Stimulated activated CD8-positive, alpha-beta memory T cell treated with anti-CD3 and anti-CD28 coated beads, Interleukin-2, amount 100 ng/mL, for 1 hour (primary cell): ENCODE results near the gene ADGRE1.

Experiments used
- DNase-seq, 2 donors: peaks; one replicate each; pipeline ENCODE4 v3.0.0-alpha.2; 2020; ENCODE audit warnings: low read depth in 2 of 2

ADGRE1 gene

DNA sequence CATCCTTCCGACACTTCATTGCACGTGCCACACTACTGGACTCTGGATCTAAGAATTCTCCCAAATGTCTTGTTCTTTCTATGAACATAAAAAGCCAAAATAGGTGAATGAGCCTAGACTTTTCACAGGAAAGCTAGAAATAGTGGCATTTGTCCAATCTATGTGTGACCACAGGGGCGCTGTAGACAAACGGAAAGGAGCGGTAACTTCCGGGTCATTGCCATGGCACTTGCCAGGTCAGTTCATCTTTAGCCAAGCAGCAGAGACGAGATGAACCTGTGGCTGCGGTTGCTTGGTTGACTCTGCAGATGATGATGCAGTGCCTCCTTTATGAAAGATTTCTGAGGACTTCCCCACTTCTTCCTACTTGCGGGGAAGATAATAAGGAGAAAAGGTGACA lies 65.6 kb downstream of the ADGRE1 start:
- no peak for DNase-seq

DNA sequence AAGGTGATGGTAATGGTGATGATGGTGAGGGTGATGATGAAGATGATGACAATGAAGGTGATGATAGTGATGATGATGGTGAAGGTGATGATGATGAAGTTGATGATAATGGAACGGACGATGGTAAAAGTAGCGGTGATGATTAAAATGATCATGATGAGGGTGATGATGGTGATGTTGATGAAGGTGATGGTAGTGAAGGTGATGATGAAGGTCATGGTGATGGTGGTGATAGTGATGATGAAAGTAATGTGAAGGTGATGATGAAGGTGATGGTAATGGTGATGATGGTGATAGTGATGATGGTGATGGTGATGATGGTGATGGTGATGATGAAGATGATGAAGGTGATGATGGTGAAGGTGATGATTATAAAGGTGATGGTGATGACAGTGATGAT lies 67.7 kb downstream of the ADGRE1 start:
- no peak for DNase-seq

DNA sequence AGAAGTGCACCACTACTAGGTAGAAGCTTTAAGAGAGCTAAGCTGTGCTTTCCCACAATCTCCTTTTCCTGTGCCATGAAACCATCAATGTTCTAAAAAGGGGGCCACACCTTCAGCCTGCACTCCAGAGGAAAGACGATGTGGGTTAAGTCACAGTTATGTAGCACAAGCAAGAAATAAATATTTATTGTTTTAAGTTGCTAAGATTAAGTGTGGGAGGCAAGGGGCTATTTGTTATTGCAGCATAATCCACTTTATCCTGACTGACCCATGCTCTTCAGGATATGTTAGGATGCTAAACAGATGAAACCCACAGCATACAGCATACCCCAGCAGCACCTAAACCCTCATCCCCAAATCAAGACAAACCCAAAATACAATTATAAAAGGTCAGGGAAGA lies 69.2 kb downstream of the ADGRE1 start:
- DNase-seq, result no peak

GRCh38 chr19:6958791-6959190 lies 71.4 kb downstream of the ADGRE1 start:
- no peak for DNase-seq

DNA sequence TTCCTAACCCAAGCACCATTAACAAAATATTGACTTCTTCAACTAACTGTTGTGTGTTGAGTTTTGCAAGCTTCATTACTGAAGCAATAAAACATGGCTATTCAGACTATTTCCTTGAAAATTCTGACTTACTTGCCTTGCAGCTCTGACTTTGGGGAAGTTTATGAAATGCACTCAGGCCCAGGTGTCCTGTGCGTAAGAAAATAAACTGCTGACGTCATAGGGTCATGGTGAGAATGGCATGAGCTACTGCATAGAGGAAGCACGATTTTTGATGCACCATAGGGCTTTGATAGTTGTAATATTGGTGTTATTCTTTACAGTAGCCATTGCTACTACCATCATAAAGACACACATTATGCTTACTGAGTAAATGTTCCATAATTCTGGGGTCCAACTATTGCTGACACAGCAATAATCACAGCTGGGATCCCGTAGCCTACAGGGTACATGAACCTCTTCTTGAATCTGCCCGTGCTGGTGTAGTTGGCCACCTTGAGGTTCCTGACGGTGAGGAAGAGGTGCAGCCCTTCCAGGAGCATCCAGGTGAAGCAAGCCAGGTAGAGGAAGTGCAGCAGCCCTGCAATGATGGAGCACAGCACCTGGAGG lies 76.0 kb downstream of the ADGRE1 start:
- no peak for DNase-seq

GRCh38 chr19:6963937-6964336 lies 76.6 kb downstream of the ADGRE1 start:
- DNase-seq, result peak in 1 of 2 donors; percentile 15

DNA sequence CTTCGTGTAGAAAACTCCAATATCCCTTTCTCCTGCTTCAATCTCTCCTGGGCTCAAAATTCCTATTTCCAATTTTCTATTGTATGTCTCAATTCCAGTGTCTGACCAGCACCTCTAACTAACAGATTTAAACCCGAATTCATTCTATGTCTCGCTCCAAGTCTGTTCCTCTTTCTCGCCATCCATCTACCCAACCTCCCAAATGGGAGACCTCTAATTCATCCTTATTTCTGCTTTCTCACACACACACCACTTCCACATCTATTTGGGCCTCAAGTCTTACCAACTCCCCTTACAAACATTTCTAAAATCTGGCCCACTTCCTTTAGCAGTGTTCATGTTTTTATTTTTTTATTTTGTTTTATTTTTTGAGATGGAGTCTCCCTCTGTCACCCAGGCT lies 80.6 kb downstream of the ADGRE1 start:
- DNase-seq, result no peak

GRCh38 chr19:6969490-6969889 lies 82.1 kb downstream of the ADGRE1 start:
- no peak for DNase-seq

DNA sequence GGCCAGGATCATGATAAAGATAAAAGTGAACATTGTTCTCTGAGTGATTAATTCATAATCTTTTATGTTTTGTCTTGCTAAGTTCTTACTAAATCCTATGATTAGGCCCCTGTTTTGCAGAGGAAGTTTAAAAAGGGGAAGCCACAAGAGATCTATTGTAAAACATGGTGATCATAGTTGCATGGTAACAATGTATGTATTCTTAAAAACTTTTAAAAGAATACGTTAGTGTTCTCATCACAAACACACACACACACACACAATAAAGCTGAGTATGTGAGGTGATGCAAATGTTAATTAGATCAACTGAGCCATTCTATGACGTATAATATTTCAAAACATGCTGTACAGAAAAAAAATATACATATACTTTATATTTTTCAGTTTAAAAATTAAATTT lies 82.6 kb downstream of the ADGRE1 start:
- DNase-seq, result no peak

DNA sequence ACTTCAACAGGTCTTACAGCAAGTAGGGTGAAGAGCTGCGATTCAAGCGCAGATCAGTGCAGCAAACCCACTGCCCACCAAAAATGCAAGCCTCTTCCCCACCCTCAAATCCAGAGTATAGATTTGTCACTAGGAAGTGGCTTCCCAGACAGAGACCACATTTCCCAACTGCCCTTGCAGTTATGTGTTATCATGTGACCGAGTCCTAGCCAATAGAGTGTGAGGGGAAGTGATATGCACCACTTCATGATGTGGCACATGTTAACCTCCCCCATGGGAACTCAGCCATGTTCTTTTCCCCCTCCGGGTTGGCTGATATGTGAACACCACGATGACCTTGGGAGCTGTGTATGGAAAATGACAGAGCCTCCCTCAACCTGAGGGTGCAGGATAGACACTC lies 83.1 kb downstream of the ADGRE1 start:
- no peak for DNase-seq

DNA sequence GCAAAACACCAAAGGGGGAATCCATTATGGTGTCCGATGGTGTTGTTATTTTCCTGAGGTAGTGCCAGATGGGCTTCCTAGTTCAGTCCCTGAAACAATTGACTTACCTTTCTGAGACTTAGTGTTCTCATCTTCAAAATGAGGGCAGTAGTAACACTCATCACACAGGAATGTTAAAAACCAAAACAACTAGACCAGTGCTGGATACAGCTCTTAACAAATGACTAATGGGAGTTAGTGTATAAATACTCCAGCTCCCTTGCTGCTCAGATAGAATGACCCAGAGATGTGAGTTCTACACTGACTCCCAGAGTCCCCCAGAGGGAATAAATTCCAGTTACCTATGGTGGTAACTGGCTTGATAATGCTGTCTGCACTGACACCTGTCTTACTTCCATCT lies 84.0 kb downstream of the ADGRE1 start:
- no peak for DNase-seq

DNA sequence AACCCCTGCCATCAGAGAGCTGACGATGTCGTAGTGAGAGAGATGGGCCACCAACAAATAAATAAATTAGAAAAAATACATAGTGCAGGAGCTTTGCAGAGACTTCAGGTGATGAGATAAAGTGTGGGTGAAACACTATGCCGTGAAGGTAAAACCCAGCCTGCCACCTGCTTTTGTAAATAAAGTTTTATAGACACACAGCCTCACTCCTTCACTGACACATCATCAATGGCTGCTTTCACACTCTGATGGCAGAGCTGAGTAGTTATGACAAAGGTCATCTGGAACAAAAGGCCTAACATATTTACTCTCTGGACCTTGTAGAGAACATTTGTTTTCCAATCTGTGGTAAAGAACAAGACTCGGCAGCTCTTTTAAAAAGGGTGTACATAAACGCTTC lies 88.8 kb downstream of the ADGRE1 start:
- DNase-seq, result no peak

- no peak for DNase-seq
These were observed 92.0 kb downstream of the ADGRE1 start for GRCh38 chr19:6979399-6979798.

DNA sequence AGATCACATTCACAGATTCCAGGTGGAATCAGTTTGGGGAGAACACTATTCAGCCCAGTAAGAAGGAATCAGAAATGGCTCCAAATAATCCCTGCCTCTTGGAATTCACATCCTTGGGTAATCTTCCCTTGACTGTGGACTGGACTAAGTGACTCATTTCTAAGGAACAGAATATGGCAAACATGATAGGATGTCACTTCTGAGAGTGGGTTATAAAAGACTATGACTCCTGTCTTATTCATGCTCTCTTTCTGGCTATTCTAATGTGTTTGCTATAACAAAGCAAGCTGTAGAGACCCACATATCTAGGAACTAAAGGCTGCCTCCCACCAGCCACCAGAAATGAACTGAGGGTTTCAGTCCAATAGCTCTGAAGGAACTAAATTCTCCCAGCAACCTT lies 96.1 kb downstream of the ADGRE1 start:
- DNase-seq, result no peak

- DNase-seq, result no peak
These were observed 100.5 kb downstream of the ADGRE1 start for GRCh38 chr19:6987850-6988249.

DNA sequence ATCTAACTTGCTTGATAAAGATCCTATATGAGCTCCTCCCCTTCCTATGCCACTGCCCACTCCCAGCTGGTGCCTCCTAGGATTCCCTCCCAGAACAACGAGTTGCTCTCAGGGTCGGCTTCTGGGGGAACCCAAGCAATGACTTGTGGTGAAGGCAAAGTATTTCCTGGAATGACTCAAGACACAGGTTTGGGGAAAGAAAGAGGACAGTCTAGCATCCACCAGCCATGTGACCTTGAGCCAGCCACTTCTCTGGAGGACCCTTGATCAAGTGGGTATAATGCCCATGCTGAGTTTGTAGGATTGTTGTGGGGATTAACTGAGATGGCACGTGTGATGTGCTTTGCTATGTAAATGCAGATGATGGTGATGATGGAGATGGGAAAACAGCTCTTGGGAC lies 100.9 kb downstream of the ADGRE1 start:
- DNase-seq, result no peak
